Measurements from ENCODE around the gene FZR1. TPM values are rescaled to one million over a fixed set of nuclear protein-coding genes. Genes with fewer than 3 reads are reported as not detected.

The FZR1 gene
- total and polyA plus RNA-seq, 9 donors = 3.9 to 54.9 (median 44.6) TPM

GRCh38 chr19:3476830-3477229, 29.3 kb upstream of the FZR1 start:
- intact Hi-C loops (cut with DNase I) = loop anchor here in 1 of 4 donors (5.0 kb wide), 1 partner anchor 165 kb away; no protein-coding TSS in a partner anchor
- H3K27ac ChIP-seq = no peak overlapping the region
- H3K4me3 ChIP-seq = no peak overlapping the region
- no peaks in the 10 kb centered on the region for H3K36me3 ChIP-seq
- 58 to 90% (median 81%) methylated on average over 2 of the region's 2 CpGs for WGBS, 3 donors
- TF ChIP-seq CTCF (IDR thresholded peaks at IDR 0.05) = no peak
- TF ChIP-seq EP300 (IDR thresholded peaks at IDR 0.05) = no peak
- no peak for TF ChIP-seq POLR2A (IDR thresholded peaks at IDR 0.05)
- H3K4me1 ChIP-seq (ENCODE audit: insufficient read depth) = no peaks in the 10 kb centered on the region
- DNase-seq = no peak
- no peaks in the 10 kb centered on the region for H3K27me3 ChIP-seq
- no peaks in the 10 kb centered on the region for H3K9me3 ChIP-seq

GRCh38 chr19:3477506-3477905, 28.6 kb upstream of the FZR1 start:
- Histone ChIP-seq H3K27ac (no peak overlapping the region), H3K4me3 (no peak overlapping the region), H3K36me3 (no peaks in the 10 kb centered on the region), H3K27me3 (no peaks in the 10 kb centered on the region), H3K9me3 (no peaks in the 10 kb centered on the region), H3K4me1 (ENCODE audit: insufficient read depth) (no peaks in the 10 kb centered on the region)
- no peak for TF ChIP-seq POLR2A (IDR thresholded peaks at IDR 0.05)
- TF ChIP-seq CTCF (IDR thresholded peaks at IDR 0.05) = no peak
- TF ChIP-seq EP300 (IDR thresholded peaks at IDR 0.05) = no peak
- intact Hi-C loops (cut with DNase I) = loop anchor here in 1 of 4 donors (5.0 kb wide), 1 partner anchor 165 kb away; no protein-coding TSS in a partner anchor
- DNase-seq = no peak

- H3K27me3 ChIP-seq = no peaks in the 10 kb centered on the region
- H3K9me3 ChIP-seq = no peaks in the 10 kb centered on the region
- 89 to 91% (median 90%) methylated on average over 2 of the region's 2 CpGs for WGBS, 3 donors
- no peak overlapping the region for H3K27ac ChIP-seq
- H3K36me3 ChIP-seq = no peaks in the 10 kb centered on the region
- no peak overlapping the region for H3K4me3 ChIP-seq
- no peaks in the 10 kb centered on the region for H3K4me1 ChIP-seq (ENCODE audit: insufficient read depth)
- no peak for TF ChIP-seq POLR2A (IDR thresholded peaks at IDR 0.05)
- TF ChIP-seq EP300 (IDR thresholded peaks at IDR 0.05) = no peak
- TF ChIP-seq CTCF (IDR thresholded peaks at IDR 0.05) = no peak
- intact Hi-C loops (cut with DNase I) = loop anchor here in 1 of 4 donors (5.0 kb wide), 1 partner anchor 166 kb away; no protein-coding TSS in a partner anchor
- DNase-seq = no peak
Observed at GRCh38 chr19:3477951-3478350, 28.2 kb upstream of the FZR1 start.

GRCh38 chr19:3478409-3479176, 27.5 kb upstream of the FZR1 start:
- Histone ChIP-seq H3K4me3 (no peak overlapping the region), H3K27me3 (no peaks in the 10 kb centered on the region), H3K36me3 (no peaks in the 10 kb centered on the region), H3K9me3 (no peaks in the 10 kb centered on the region), H3K27ac (no peak overlapping the region), H3K4me1 (ENCODE audit: insufficient read depth) (no peaks in the 10 kb centered on the region)
- intact Hi-C loops (cut with DNase I) = loop anchor here in 1 of 4 donors (5.0 kb wide), 1 partner anchor 166 kb away; no protein-coding TSS in a partner anchor
- DNase-seq = no peak
- no peak for TF ChIP-seq POLR2A (IDR thresholded peaks at IDR 0.05)
- no peak for TF ChIP-seq CTCF (IDR thresholded peaks at IDR 0.05)
- no peak for TF ChIP-seq EP300 (IDR thresholded peaks at IDR 0.05)
- 21 to 35% (median 23%) methylated on average over 26 to 27 of the region's 27 CpGs for WGBS, 3 donors

All from ovary (tissue), 9 donors.